Bronchial smooth muscle cell (primary cell): ENCODE results near the gene LRP8. TPM values are rescaled to one million over a fixed set of nuclear protein-coding genes. Genes with fewer than 3 reads are reported as not detected.

Source experiments
- total RNA-seq: library from RNA; depleted of rRNA; stranded (reverse); fragments of >200 nt; gene quantifications from 2 replicates; pipeline ENCODE4 v1.2.1, GENCODE V29; 2014

Gene LRP8
- 3.4 and 3.5 TPM in 2 replicates for total RNA-seq

DNA sequence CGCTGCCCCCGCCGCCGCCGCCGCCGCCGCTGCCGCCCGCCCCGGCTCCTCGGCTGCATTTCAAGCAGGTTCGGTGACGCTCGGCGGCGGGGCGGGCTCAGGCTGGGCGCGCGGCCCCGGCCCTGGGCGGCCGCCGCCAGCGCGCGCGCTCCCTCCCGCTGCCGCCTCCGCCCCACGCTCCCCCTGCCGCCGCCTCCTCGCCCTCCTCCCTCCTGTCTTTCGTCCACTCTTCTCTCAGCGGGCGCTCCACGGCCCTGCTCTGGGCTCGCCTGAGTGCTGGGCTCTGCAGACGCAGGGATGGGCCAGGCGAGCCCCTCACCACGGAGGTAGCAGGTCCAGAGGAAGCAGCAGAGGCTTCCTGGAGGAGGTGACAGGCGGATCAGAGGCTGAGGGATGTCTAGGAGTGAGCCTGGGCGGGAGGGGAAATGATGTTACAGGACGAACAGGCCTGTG is at the start of gene LRP8:
Gene LRP8 (minus strand): TSS at position 62 of the 453 bp plus-strand sequence. CDS start 158 bp downstream, outside the sequence.

DNA sequence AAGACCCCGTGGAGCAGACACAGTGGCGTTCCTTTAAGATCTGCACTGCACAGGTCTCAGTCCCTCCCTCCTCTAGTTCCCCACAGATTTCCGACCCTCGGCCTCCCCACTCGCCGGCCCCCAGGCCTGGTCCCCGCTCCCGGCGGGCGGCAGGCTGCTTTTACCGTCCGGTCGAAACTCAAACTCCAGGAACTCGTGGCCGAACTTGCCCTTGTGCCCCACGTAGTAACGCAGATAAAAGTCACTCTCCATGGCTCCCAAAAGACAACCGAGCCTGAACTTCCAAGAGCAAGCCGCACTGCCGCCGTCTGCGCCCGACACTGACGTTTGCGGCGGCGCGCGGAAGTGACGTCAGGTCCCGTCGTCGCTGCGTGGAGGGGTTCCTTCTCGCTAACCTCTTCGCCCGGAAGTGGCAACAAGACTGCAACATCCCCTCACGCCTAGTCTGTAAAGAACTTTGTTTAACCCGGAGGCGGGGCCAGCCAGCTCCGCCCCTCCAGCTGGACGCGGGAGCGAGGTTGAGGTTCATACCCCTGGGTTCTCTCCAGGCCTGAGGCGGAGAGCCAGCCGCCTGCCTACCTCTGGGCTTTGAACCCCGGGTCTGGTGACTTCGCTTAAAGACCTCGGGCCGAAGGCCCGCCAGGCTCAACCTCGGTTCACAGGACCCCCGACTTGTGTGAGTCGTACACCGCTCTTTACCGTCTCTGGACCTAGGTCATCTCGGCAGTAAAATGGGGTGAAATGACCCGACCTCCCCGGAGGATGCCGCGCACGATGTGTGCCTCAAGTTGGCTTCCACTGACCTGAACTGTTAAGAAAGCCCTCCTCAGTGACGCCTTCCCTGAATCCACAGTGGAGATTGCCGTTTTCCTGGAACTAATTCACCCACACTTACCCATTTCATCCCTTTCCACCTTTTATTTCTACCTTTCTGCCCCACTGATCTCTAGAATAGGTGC is 89.4 kb downstream of the LRP8 start, which contains the start of gene MAGOH:
Gene MAGOH (minus strand): TSS at position 322 of the 959 bp plus-strand sequence. CDS start 70 bp downstream, at position 252.

GRCh38 chr1:53220171-53220961 is 107.5 kb downstream of the LRP8 start, which contains the start of gene CZIB:
Gene CZIB, minus strand, starts transcription at chr1:53220634. Its CDS starts 59 bp downstream, at chr1:53220575.

DNA sequence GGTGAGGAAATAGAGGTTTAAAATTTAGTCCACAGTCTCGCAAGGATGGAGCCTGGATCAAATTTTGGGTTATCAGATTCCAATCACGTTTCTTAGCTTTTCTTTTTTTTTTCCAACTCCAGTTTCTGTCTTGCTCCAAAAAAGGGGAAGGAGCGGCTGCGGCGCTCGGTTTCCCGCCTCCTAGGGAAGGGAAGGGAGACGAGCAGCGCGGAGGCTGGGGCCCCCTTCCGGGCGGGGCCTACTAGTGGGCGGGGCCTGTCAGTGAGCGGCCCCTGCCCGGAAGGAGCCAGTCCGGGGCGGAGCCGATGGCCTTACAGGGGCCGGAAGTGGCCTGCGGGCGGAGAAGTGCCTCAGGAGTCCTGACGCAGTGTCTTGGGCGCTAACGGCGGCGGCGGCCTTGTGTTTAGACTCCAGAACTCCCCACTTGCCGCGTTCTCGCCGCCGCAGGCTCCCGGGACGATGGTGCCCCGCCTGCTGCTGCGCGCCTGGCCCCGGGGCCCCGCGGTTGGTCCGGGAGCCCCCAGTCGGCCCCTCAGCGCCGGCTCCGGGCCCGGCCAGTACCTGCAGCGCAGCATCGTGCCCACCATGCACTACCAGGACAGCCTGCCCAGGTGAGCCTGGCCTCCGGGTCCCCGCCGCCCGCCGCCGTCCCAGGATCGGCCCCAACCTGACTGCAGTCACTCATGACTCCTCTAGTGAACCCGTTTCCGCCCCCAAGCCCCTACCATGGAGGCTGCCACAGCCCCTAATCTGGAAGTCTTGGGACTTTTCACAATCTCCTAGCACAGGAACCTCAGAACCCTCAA is 131.2 kb downstream of the LRP8 start, which contains the start of gene CPT2:
Gene CPT2 (plus strand): TSS at position 340 of the 806 bp plus-strand sequence. CDS start 120 bp downstream, at position 460.

Other genes starting within 250 kb of the LRP8 start
- gene SLC1A7, start 185.4 kb downstream of the LRP8 start, total RNA-seq = 0.94 and 2.4 TPM in 2 replicates
- 7.3 and 13.7 TPM in 2 replicates for gene CPT2, start 131.2 kb downstream of the LRP8 start, total RNA-seq
- 55.4 and 62.3 TPM in 2 replicates for gene CZIB, start 107.4 kb downstream of the LRP8 start, total RNA-seq
- 38.6 and 53.8 TPM in 2 replicates for gene MAGOH, start 89.6 kb downstream of the LRP8 start, total RNA-seq
- not detected in 2 replicates for gene DMRTB1, start 131.3 kb upstream of the LRP8 start, total RNA-seq